HEK293 (cell line): ENCODE results near the gene ZNF18.

ENCODE experiments used
- EGR2 ChIP-seq: fragments of 450-650 bp; formaldehyde crosslinking; IDR thresholded peaks from 2 replicates; pipeline ENCODE4 v1.5.1; 2016; ENCODE audit warnings: low read depth, missing biosample characterization, missing genetic modification characterization
- GLIS1 ChIP-seq: fragments of 450-650 bp; formaldehyde crosslinking; IDR thresholded peaks from 2 replicates; pipeline ENCODE4 v1.5.1; 2016; ENCODE audit warnings: missing biosample characterization, missing genetic modification characterization
- MEIS1 ChIP-seq: sonication (generic); formaldehyde crosslinking; IDR thresholded peaks from 2 replicates; pipeline ENCODE4 v1.8.1; 2022; ENCODE audit warnings: missing genetic modification reagents, mild to moderate bottlenecking, borderline replicate concordance
- OVOL3 ChIP-seq: fragments of 450-650 bp; formaldehyde crosslinking; IDR thresholded peaks from 2 replicates; pipeline ENCODE4 v1.5.1; 2016; ENCODE audit warnings: missing biosample characterization, missing genetic modification characterization
- SP7 ChIP-seq: fragments of 450-650 bp; formaldehyde crosslinking; IDR thresholded peaks from 2 replicates; pipeline ENCODE4 v1.5.1; 2016; ENCODE audit warnings: missing biosample characterization, missing genetic modification characterization
- ZBTB17 ChIP-seq: fragments of 450-650 bp; formaldehyde crosslinking; IDR thresholded peaks from 2 replicates; pipeline ENCODE4 v1.5.1; 2016; ENCODE audit warnings: missing biosample characterization, missing genetic modification characterization
- ZFHX2 ChIP-seq: fragments of 450-650 bp; formaldehyde crosslinking; conservative IDR thresholded peaks from 2 replicates; pipeline ENCODE4 v1.5.1; 2016; ENCODE audit warnings: missing biosample characterization, missing genetic modification characterization
- ZNF112 ChIP-seq: fragments of 450-650 bp; formaldehyde crosslinking; IDR thresholded peaks from 2 replicates; pipeline ENCODE4 v1.5.0; 2017; ENCODE audit warnings: missing biosample characterization, missing genetic modification characterization
- ZNF138 ChIP-seq: fragments of 450-650 bp; formaldehyde crosslinking; IDR thresholded peaks from 2 replicates; pipeline ENCODE4 v1.5.1; 2016; ENCODE audit warnings: missing biosample characterization, missing genetic modification characterization, borderline replicate concordance
- ZNF530 ChIP-seq: fragments of 450-650 bp; formaldehyde crosslinking; IDR thresholded peaks from 2 replicates; pipeline ENCODE4 v1.5.1; 2016; ENCODE audit warnings: low read depth, missing biosample characterization, missing genetic modification characterization
- ZNF596 ChIP-seq: fragments of 450-650 bp; IDR thresholded peaks from 2 replicates; pipeline ENCODE4 v1.5.0; 2018; ENCODE audit warnings: missing biosample characterization, mild to moderate bottlenecking, missing genetic modification characterization, moderate library complexity
- ZNF747 ChIP-seq: fragments of 450-650 bp; formaldehyde crosslinking; IDR thresholded peaks from 2 replicates; pipeline ENCODE4 v1.5.1; 2016; ENCODE audit warnings: missing biosample characterization, missing genetic modification characterization
- TF ChIP-seq, protein P1 (sequence below): fragments of 450-650 bp; formaldehyde crosslinking; IDR thresholded peaks from 2 replicates; pipeline ENCODE4 v1.5.1; 2017; ENCODE audit warnings: missing biosample characterization, mild to moderate bottlenecking, missing genetic modification characterization, moderate library complexity
- TF ChIP-seq, protein P2 (sequence below): fragments of 450-650 bp; formaldehyde crosslinking; IDR thresholded peaks from 2 replicates; pipeline ENCODE4 v1.5.1; 2016; ENCODE audit warnings: missing biosample characterization, missing genetic modification characterization
- TF ChIP-seq, protein P3 (sequence below): fragments of 450-650 bp; formaldehyde crosslinking; IDR thresholded peaks from 2 replicates; pipeline ENCODE4 v1.5.1; 2016; ENCODE audit warnings: missing biosample characterization, missing genetic modification characterization
- TF ChIP-seq, protein P4 (sequence below): fragments of 450-650 bp; formaldehyde crosslinking; IDR thresholded peaks from 2 replicates; pipeline ENCODE4 v1.5.1; 2016; ENCODE audit warnings: missing biosample characterization, missing genetic modification characterization
- TF ChIP-seq, protein P5 (sequence below): fragments of 450-650 bp; IDR thresholded peaks from 2 replicates; pipeline ENCODE4 v1.5.1; 2018; ENCODE audit warnings: missing biosample characterization, missing genetic modification characterization
- TF ChIP-seq, protein P6 (sequence below): fragments of 450-650 bp; formaldehyde crosslinking; IDR thresholded peaks from 2 replicates; pipeline ENCODE4 v1.5.1; 2016; ENCODE audit warnings: missing biosample characterization, missing genetic modification characterization
- TF ChIP-seq, protein P7 (sequence below): fragments of 450-650 bp; formaldehyde crosslinking; IDR thresholded peaks from 2 replicates; pipeline ENCODE4 v1.5.1; 2016; ENCODE audit warnings: missing biosample characterization, missing genetic modification characterization
- TF ChIP-seq, protein P8 (sequence below): fragments of 450-650 bp; formaldehyde crosslinking; IDR thresholded peaks from 2 replicates; pipeline ENCODE4 v1.5.1; 2016; ENCODE audit warnings: missing biosample characterization, missing genetic modification characterization
- TF ChIP-seq, protein P9 (sequence below): fragments of 450-650 bp; formaldehyde crosslinking; IDR thresholded peaks from 2 replicates; pipeline ENCODE4 v1.5.1; 2016; ENCODE audit warnings: missing biosample characterization, missing genetic modification characterization

Gene ZNF18

DNA sequence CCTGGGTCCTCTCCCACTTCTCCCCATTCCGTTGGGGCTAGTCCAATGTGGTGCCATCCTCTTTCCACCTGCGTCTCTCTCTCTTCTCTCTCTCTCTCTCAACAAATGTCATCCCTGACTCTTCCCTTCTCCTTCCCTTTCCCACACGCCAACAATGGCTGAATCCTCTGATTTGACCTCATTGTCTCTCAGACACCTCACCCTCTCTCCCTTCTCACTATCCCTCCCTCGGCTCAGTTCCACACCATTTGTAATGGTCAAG lies 628 bp upstream of the ZNF18 start (continued):
- TF ChIP-seq, protein P1, sequence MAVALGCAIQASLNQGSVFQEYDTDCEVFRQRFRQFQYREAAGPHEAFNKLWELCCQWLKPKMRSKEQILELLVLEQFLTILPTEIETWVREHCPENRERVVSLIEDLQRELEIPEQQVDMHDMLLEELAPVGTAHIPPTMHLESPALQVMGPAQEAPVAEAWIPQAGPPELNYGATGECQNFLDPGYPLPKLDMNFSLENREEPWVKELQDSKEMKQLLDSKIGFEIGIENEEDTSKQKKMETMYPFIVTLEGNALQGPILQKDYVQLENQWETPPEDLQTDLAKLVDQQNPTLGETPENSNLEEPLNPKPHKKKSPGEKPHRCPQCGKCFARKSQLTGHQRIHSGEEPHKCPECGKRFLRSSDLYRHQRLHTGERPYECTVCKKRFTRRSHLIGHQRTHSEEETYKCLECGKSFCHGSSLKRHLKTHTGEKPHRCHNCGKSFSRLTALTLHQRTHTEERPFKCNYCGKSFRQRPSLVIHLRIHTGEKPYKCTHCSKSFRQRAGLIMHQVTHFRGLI (tag by site-specific recombination): no peak
- TF ChIP-seq ZNF138 (tag by site-specific recombination) (no peak), EGR2 (tag by site-specific recombination) (no peak), SP7 (tag by site-specific recombination) (no peak), ZFHX2 (tag by site-specific recombination) (no peak), ZNF530 (tag by site-specific recombination) (no peak), ZNF112 (tag by site-specific recombination) (no peak), GLIS1 (tag by site-specific recombination) (no peak), ZBTB17 (no peak), ZNF596 (tag by site-specific recombination) (peak; percentile 1; the same call in 1 of the 2 replicates), MEIS1 (CRISPR knock-in tag) (no peak), ZNF747 (tag by site-specific recombination) (no peak), OVOL3 (no peak)
- TF ChIP-seq, protein P2, sequence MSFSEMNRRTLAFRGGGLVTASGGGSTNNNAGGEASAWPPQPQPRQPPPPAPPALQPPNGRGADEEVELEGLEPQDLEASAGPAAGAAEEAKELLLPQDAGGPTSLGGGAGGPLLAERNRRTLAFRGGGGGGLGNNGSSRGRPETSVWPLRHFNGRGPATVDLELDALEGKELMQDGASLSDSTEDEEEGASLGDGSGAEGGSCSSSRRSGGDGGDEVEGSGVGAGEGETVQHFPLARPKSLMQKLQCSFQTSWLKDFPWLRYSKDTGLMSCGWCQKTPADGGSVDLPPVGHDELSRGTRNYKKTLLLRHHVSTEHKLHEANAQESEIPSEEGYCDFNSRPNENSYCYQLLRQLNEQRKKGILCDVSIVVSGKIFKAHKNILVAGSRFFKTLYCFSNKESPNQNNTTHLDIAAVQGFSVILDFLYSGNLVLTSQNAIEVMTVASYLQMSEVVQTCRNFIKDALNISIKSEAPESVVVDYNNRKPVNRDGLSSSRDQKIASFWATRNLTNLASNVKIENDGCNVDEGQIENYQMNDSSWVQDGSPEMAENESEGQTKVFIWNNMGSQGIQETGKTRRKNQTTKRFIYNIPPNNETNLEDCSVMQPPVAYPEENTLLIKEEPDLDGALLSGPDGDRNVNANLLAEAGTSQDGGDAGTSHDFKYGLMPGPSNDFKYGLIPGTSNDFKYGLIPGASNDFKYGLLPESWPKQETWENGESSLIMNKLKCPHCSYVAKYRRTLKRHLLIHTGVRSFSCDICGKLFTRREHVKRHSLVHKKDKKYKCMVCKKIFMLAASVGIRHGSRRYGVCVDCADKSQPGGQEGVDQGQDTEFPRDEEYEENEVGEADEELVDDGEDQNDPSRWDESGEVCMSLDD (tag by site-specific recombination): 0 out of 2 replicates have a peak, but pooled peaks have one; percentile 1
- TF ChIP-seq, protein P3, sequence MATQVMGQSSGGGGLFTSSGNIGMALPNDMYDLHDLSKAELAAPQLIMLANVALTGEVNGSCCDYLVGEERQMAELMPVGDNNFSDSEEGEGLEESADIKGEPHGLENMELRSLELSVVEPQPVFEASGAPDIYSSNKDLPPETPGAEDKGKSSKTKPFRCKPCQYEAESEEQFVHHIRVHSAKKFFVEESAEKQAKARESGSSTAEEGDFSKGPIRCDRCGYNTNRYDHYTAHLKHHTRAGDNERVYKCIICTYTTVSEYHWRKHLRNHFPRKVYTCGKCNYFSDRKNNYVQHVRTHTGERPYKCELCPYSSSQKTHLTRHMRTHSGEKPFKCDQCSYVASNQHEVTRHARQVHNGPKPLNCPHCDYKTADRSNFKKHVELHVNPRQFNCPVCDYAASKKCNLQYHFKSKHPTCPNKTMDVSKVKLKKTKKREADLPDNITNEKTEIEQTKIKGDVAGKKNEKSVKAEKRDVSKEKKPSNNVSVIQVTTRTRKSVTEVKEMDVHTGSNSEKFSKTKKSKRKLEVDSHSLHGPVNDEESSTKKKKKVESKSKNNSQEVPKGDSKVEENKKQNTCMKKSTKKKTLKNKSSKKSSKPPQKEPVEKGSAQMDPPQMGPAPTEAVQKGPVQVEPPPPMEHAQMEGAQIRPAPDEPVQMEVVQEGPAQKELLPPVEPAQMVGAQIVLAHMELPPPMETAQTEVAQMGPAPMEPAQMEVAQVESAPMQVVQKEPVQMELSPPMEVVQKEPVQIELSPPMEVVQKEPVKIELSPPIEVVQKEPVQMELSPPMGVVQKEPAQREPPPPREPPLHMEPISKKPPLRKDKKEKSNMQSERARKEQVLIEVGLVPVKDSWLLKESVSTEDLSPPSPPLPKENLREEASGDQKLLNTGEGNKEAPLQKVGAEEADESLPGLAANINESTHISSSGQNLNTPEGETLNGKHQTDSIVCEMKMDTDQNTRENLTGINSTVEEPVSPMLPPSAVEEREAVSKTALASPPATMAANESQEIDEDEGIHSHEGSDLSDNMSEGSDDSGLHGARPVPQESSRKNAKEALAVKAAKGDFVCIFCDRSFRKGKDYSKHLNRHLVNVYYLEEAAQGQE (tag by site-specific recombination): no peak
- TF ChIP-seq, protein P4, sequence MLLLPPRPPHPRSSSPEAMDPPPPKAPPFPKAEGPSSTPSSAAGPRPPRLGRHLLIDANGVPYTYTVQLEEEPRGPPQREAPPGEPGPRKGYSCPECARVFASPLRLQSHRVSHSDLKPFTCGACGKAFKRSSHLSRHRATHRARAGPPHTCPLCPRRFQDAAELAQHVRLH (tag by site-specific recombination): no peak
- TF ChIP-seq, protein P5, sequence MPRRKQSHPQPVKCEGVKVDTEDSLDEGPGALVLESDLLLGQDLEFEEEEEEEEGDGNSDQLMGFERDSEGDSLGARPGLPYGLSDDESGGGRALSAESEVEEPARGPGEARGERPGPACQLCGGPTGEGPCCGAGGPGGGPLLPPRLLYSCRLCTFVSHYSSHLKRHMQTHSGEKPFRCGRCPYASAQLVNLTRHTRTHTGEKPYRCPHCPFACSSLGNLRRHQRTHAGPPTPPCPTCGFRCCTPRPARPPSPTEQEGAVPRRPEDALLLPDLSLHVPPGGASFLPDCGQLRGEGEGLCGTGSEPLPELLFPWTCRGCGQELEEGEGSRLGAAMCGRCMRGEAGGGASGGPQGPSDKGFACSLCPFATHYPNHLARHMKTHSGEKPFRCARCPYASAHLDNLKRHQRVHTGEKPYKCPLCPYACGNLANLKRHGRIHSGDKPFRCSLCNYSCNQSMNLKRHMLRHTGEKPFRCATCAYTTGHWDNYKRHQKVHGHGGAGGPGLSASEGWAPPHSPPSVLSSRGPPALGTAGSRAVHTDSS (tag by site-specific recombination): no peak
- TF ChIP-seq, protein P6, sequence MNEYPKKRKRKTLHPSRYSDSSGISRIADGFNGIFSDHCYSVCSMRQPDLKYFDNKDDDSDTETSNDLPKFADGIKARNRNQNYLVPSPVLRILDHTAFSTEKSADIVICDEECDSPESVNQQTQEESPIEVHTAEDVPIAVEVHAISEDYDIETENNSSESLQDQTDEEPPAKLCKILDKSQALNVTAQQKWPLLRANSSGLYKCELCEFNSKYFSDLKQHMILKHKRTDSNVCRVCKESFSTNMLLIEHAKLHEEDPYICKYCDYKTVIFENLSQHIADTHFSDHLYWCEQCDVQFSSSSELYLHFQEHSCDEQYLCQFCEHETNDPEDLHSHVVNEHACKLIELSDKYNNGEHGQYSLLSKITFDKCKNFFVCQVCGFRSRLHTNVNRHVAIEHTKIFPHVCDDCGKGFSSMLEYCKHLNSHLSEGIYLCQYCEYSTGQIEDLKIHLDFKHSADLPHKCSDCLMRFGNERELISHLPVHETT (tag by site-specific recombination): peak; percentile 3; the same call in 1 of the 2 replicates
- TF ChIP-seq, protein P7, sequence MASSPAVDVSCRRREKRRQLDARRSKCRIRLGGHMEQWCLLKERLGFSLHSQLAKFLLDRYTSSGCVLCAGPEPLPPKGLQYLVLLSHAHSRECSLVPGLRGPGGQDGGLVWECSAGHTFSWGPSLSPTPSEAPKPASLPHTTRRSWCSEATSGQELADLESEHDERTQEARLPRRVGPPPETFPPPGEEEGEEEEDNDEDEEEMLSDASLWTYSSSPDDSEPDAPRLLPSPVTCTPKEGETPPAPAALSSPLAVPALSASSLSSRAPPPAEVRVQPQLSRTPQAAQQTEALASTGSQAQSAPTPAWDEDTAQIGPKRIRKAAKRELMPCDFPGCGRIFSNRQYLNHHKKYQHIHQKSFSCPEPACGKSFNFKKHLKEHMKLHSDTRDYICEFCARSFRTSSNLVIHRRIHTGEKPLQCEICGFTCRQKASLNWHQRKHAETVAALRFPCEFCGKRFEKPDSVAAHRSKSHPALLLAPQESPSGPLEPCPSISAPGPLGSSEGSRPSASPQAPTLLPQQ (tag by site-specific recombination): 0 out of 2 replicates have a peak, but pooled peaks have one; percentile 6
- TF ChIP-seq, protein P8, sequence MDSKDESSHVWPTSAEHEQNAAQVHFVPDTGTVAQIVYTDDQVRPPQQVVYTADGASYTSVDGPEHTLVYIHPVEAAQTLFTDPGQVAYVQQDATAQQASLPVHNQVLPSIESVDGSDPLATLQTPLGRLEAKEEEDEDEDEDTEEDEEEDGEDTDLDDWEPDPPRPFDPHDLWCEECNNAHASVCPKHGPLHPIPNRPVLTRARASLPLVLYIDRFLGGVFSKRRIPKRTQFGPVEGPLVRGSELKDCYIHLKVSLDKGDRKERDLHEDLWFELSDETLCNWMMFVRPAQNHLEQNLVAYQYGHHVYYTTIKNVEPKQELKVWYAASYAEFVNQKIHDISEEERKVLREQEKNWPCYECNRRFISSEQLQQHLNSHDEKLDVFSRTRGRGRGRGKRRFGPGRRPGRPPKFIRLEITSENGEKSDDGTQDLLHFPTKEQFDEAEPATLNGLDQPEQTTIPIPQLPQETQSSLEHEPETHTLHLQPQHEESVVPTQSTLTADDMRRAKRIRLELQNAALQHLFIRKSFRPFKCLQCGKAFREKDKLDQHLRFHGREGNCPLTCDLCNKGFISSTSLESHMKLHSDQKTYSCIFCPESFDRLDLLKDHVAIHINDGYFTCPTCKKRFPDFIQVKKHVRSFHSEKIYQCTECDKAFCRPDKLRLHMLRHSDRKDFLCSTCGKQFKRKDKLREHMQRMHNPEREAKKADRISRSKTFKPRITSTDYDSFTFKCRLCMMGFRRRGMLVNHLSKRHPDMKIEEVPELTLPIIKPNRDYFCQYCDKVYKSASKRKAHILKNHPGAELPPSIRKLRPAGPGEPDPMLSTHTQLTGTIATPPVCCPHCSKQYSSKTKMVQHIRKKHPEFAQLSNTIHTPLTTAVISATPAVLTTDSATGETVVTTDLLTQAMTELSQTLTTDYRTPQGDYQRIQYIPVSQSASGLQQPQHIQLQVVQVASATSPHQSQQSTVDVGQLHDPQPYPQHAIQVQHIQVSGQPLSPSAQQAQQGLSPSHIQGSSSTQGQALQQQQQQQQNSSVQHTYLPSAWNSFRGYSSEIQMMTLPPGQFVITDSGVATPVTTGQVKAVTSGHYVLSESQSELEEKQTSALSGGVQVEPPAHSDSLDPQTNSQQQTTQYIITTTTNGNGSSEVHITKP (tag by site-specific recombination): peak; percentile 64; the same call in 1 of the 2 replicates
- TF ChIP-seq, protein P9, sequence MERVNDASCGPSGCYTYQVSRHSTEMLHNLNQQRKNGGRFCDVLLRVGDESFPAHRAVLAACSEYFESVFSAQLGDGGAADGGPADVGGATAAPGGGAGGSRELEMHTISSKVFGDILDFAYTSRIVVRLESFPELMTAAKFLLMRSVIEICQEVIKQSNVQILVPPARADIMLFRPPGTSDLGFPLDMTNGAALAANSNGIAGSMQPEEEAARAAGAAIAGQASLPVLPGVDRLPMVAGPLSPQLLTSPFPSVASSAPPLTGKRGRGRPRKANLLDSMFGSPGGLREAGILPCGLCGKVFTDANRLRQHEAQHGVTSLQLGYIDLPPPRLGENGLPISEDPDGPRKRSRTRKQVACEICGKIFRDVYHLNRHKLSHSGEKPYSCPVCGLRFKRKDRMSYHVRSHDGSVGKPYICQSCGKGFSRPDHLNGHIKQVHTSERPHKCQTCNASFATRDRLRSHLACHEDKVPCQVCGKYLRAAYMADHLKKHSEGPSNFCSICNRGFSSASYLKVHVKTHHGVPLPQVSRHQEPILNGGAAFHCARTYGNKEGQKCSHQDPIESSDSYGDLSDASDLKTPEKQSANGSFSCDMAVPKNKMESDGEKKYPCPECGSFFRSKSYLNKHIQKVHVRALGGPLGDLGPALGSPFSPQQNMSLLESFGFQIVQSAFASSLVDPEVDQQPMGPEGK (tag by site-specific recombination): no peak
